ENCODE data around the gene EDN2.

The EDN2 gene

GRCh38 chr1:41435570-41436178 is 48.8 kb downstream of the EDN2 start:
- no peak for DNase-seq

- no peak for DNase-seq
Observed at GRCh38 chr1:41434748-41435449, 49.6 kb downstream of the EDN2 start.

- no peak for DNase-seq
Observed at GRCh38 chr1:41434306-41434705, 50.2 kb downstream of the EDN2 start.

- no peak for DNase-seq
Observed at GRCh38 chr1:41433501-41433900, 51.0 kb downstream of the EDN2 start.

GRCh38 chr1:41432481-41433280 is 51.8 kb downstream of the EDN2 start:
- peak; percentile 62 for DNase-seq

GRCh38 chr1:41431490-41432350 is 52.8 kb downstream of the EDN2 start:
- no peak for DNase-seq

GRCh38 chr1:41430582-41430981 is 53.9 kb downstream of the EDN2 start:
- no peak for DNase-seq

- no peak for DNase-seq
Observed at GRCh38 chr1:41430069-41430468, 54.4 kb downstream of the EDN2 start.

GRCh38 chr1:41429641-41430035 is 54.8 kb downstream of the EDN2 start:
- no peak for DNase-seq

Measured in activated CD4-positive, alpha-beta T cell treated with anti-CD3 and anti-CD28 coated beads, Interleukin-2, amount 50 U/mL, for 1 hour (primary cell).